K562 (cell line): Measurements from ENCODE around the gene GNAZ. TPM values are rescaled to one million over a fixed set of nuclear protein-coding genes. Genes with fewer than 3 reads are reported as not detected.

Experiments
- ATAC-seq: fragments of 200-7000 bp; cut with Tn5 transposase; 3 replicates; pipeline ENCODE4 v1.9.1; 2020; ENCODE audit warnings: moderate library complexity
- BruUV-seq: library from RNA; stranded (reverse); fragments of 400-500 nt; replicated peaks from 2 replicates; lab custom pipeline; 2021; lab: Mats Ljungman, UMichigan
- CTCF ChIA-PET: fragments of 300-600 bp; formaldehyde crosslinking; extraction: SDS; loops from one replicate; lab custom pipeline; 2021; ENCODE audit warnings: low intra/inter-chr PET ratio; lab: Yijun Ruan, JAX
- POLR2A ChIA-PET: fragments of 300-600, 350-650 bp; sonication (Branson Sonifier 250); formaldehyde crosslinking; extraction: SDS; loops from one replicate; lab custom pipeline; 2021; ENCODE audit warnings: antibody characterized with exemption, inconsistent platforms; lab: Yijun Ruan, JAX
- DNase-seq, 4 experiments: peaks; one replicate each; pipeline versions ENCODE4 v3.0.0 to v3.0.0-alpha.2; 2011 to 2018; ENCODE audit warnings: low spot score in 3 of 4, mixed read lengths in 3 of 4; ENCODE audit errors: extremely low read depth in 1 of 4
- FAIRE-seq: peaks from 2 replicates; lab custom pipeline; 2011; peaks lifted over from hg19 to GRCh38; lab: Jason Lieb, UNC
- H2AFZ ChIP-seq: 2 replicates; pipeline ENCODE4 v1.6.0; 2011; ENCODE audit warnings: low read depth, low read length, control low read depth, inconsistent platforms
- H3K27ac ChIP-seq: fragments of 200-600 bp; 3 replicates; pipeline ENCODE4 v1.8.0; 2011; ENCODE audit warnings: low read depth, mild to moderate bottlenecking, control low read depth, inconsistent platforms, low read length, moderate library complexity, mixed read lengths; ENCODE audit errors: extremely low read depth
- H3K27me3 ChIP-seq, 2 experiments: fragments of 300-600 bp in 1 of 2; 2 replicates in 1 of 2; 3 replicates in 1 of 2; pipeline versions ENCODE4 v1.6.0 to v1.8.0; 2011; ENCODE audit warnings: inconsistent platforms in 2 of 2, low read length in 2 of 2, mild to moderate bottlenecking in 1 of 2, mixed read lengths in 1 of 2, moderate library complexity in 1 of 2; ENCODE audit not compliant: control insufficient read depth in 2 of 2, insufficient read depth in 2 of 2
- H3K36me3 ChIP-seq: fragments of 300-600 bp; 3 replicates; pipeline ENCODE4 v1.8.0; 2011; ENCODE audit warnings: mild to moderate bottlenecking, low read length, inconsistent platforms; ENCODE audit not compliant: control insufficient read depth, insufficient read depth
- H3K4me1 ChIP-seq, 2 experiments: fragments of 200-600 bp in 1 of 2; replicated peaks in 1 of 2; 2 replicates in 1 of 2; 3 replicates in 1 of 2; pipeline versions ENCODE4 v1.5.1 to v1.8.0; 2011; ENCODE audit warnings: inconsistent platforms in 2 of 2, low read length in 2 of 2, mild to moderate bottlenecking in 1 of 2, mixed read lengths in 1 of 2, moderate library complexity in 1 of 2; ENCODE audit not compliant: control insufficient read depth in 2 of 2, insufficient read depth in 2 of 2
- H3K4me2 ChIP-seq: 2 replicates; pipeline ENCODE4 v1.6.1; 2011; ENCODE audit warnings: low read length, control low read depth, inconsistent platforms, mixed read lengths; ENCODE audit not compliant: insufficient read depth
- H3K4me3 ChIP-seq: fragments of 200-600 bp; sonication (generic), shearing (Covaris generic); 2 replicates; pipeline ENCODE4 v1.5.1; 2016; ENCODE audit warnings: control low read depth, inconsistent platforms
- H3K79me2 ChIP-seq: fragments of 200-600 bp; 3 replicates; pipeline ENCODE4 v1.8.0; 2011; ENCODE audit warnings: low read length, inconsistent platforms; ENCODE audit not compliant: control insufficient read depth, insufficient read depth
- H3K9ac ChIP-seq, 2 experiments: 2 replicates each; pipeline versions ENCODE4 v1.6.0 to v1.6.1; 2011; ENCODE audit warnings: low read depth in 2 of 2, low read length in 2 of 2, control low read depth in 1 of 2, inconsistent platforms in 1 of 2, mild to moderate bottlenecking in 1 of 2, mixed read lengths in 1 of 2; ENCODE audit not compliant: insufficient read depth in 1 of 2
- H3K9me1 ChIP-seq: one replicate; pipeline ENCODE4 v1.6.0; 2011; ENCODE audit warnings: inconsistent platforms, mild to moderate bottlenecking, low read length, moderate library complexity; ENCODE audit not compliant: control insufficient read depth, insufficient read depth
- H3K9me3 ChIP-seq: replicated peaks from 2 replicates; pipeline ENCODE4 v1.5.1; 2011; ENCODE audit warnings: low read depth, low read length, inconsistent platforms; ENCODE audit not compliant: control insufficient read depth, insufficient read depth
- H4K20me1 ChIP-seq: replicated peaks from 2 replicates; pipeline ENCODE4 v1.6.1; 2011; ENCODE audit warnings: low read length, inconsistent platforms, mixed read lengths; ENCODE audit not compliant: control insufficient read depth, insufficient read depth
- ETV5 ChIP-seq: sonication (generic); formaldehyde crosslinking; IDR thresholded peaks from 2 replicates; pipeline ENCODE4 v1.4.0; 2020; ENCODE audit warnings: low read depth, mild to moderate bottlenecking, missing genetic modification reagents
- HNRNPH1 ChIP-seq: fragments of 200-400 bp; formaldehyde crosslinking; optimal IDR thresholded peaks from 2 replicates; pipeline ENCODE3; 2017; ENCODE audit warnings: low read depth, mild to moderate bottlenecking, low read length, moderate library complexity
- ZKSCAN8 ChIP-seq: fragments of 200-800 bp; sonication (Bioruptor generic); IDR thresholded peaks from 2 replicates; pipeline ENCODE4 v1.6.1; 2016; ENCODE audit warnings: missing genetic modification characterization, missing compliant biosample characterization
- WGBS: fragments of 100-300 bp; shearing (Covaris generic); methylation state at CpG from one replicate; pipeline ENCODE4 v1.1.6; 2016; ENCODE audit warnings: low coverage, mixed read lengths; ENCODE audit not compliant: insufficient coverage; ENCODE audit errors: missing lambda C conversion rate; 5-methylcytosine and 5-hydroxymethylcytosine counted together
- in situ Hi-C: fragments of 300-500 bp; cut with MboI; formaldehyde crosslinking; loops from 4 replicates; pipeline ENCODE4 v1.15.0; 2018; ENCODE audit warnings: inconsistent platforms, mixed read lengths
- intact Hi-C: fragments of 100-400 bp; cut with micrococcal nuclease; formaldehyde crosslinking; loops from 2 replicates; pipeline ENCODE4 v1.14.2; 2022
- polyA plus RNA-seq, 8 experiments: library from polyadenylated mRNA; depleted of rRNA in 4 of 8; stranded (reverse) in 5 of 8; unstranded in 3 of 8; fragments of >200 nt; fragmentation: Nextera tagmentation in 2 of 8; fragmentation: Illumina TruSeq in 1 of 8; extraction: Ambion mirVana in 2 of 8; extraction: Trizol in 1 of 8; gene quantifications; 2 replicates each; pipeline versions ENCODE4 v1.2.1 to v1.2.3, GENCODE V29; 2011 to 2014; ENCODE audit warnings: inconsistent platforms in 1 of 8, missing spikeins in 1 of 8
- total RNA-seq, 7 experiments: library from RNA; depleted of rRNA in 6 of 7; stranded (reverse); fragments of >200 nt in 6 of 7; fragmentation: Illumina TruSeq in 2 of 7; extraction: Trizol in 2 of 7; gene quantifications; 2 replicates each; pipeline versions ENCODE4 v1.2.1 to v1.2.3, GENCODE V29; 2011 to 2021; ENCODE audit warnings: low replicate concordance in 1 of 7
- TF ChIP-seq, protein P1 (sequence below), 2 experiments: fragments of 450-650 bp in 1 of 2; sonication (generic) in 1 of 2; formaldehyde crosslinking in 1 of 2; IDR thresholded peaks; 2 replicates each; pipeline versions ENCODE4 v1.7.1 to v1.9.0; 2016 to 2022; ENCODE audit warnings: inconsistent platforms in 1 of 2, mild to moderate bottlenecking in 1 of 2, missing genetic modification reagents in 1 of 2
- TF ChIP-seq, protein P2 (sequence below): sonication (generic); formaldehyde crosslinking; IDR thresholded peaks from 2 replicates; pipeline ENCODE4 v1.8.0; 2022; ENCODE audit warnings: mild to moderate bottlenecking, missing genetic modification reagents

The GNAZ gene
- total and polyA plus RNA-seq, 9 of the 15 experiments (the other 6 are each of a cell fraction or from before 2014, with no cell fraction given) = 0.04 to 0.22 (median 0.13) TPM; not detected in 3

DNA sequence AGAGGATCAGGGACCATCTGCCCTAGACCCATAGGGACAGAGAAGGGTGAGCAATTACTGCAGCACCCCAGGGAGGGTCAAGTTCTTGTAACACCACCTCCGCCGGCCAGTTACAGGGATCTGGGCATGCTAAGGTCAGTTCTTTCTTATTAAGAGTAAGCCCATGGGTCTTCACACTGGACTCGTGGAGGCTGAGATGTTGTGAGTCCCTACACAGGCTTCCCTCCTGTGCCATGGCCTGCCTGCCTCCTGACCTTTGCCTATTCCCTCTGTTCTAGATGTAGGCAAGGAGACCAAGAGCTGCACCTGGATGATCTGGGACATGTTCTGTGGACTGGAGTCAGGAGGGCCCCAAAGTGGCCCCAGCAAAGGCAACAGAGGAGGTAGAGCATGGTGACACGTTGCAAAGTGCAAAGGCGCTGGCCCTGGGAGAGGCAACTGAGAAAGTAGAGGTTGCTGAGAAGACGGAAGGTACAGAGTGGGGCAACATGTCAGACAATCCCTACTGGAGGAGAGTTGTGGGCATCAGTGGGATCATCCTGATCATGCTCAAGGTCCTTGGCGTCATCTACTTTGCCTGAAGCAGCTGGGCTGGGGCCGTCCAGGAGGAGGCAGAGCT is 16.3 kb upstream of the GNAZ start:
- no TSS peak for BruUV-seq
- no peak overlapping the region for H3K4me2 ChIP-seq
- POLR2A ChIA-PET = interaction anchor here (1.3 to 5.6 kb wide), 5 partner anchors 8 to 18 kb away, joined by 3 to 37 read pairs (median 4); partner anchors contain the start of gene GNAZ
- H2AFZ ChIP-seq = no peak overlapping the region
- DNase-seq (peak in 1 of 4 experiments; percentile 48), ATAC-seq (peak; percentile 18), FAIRE-seq (no peak)
- no peak overlapping the region for H3K27ac ChIP-seq
- H3K9ac ChIP-seq = no peak overlapping the region
- CTCF ChIA-PET = no interaction called here
- WGBS = 1% methylated on average over 8 of the region's 8 CpGs
- H3K9me1 ChIP-seq = no peaks in the 10 kb centered on the region
- H3K9me3 ChIP-seq = no peaks in the 10 kb centered on the region
- in situ Hi-C loops (no loop called here), intact Hi-C loops (no loop called here)
- no peaks in the 10 kb centered on the region for H3K79me2 ChIP-seq
- H3K4me1 ChIP-seq = no peaks in the 10 kb centered on the region
- H3K4me3 ChIP-seq = no peak overlapping the region
- H4K20me1 ChIP-seq = peaks cover 11% of the 10 kb centered on the region
- peaks cover 2 to 29% of the 10 kb centered on the region in 2 experiments; a peak in 4 of 5 replicates for H3K27me3 ChIP-seq
- no peaks in the 10 kb centered on the region for H3K36me3 ChIP-seq
- TF ChIP-seq, protein P1, sequence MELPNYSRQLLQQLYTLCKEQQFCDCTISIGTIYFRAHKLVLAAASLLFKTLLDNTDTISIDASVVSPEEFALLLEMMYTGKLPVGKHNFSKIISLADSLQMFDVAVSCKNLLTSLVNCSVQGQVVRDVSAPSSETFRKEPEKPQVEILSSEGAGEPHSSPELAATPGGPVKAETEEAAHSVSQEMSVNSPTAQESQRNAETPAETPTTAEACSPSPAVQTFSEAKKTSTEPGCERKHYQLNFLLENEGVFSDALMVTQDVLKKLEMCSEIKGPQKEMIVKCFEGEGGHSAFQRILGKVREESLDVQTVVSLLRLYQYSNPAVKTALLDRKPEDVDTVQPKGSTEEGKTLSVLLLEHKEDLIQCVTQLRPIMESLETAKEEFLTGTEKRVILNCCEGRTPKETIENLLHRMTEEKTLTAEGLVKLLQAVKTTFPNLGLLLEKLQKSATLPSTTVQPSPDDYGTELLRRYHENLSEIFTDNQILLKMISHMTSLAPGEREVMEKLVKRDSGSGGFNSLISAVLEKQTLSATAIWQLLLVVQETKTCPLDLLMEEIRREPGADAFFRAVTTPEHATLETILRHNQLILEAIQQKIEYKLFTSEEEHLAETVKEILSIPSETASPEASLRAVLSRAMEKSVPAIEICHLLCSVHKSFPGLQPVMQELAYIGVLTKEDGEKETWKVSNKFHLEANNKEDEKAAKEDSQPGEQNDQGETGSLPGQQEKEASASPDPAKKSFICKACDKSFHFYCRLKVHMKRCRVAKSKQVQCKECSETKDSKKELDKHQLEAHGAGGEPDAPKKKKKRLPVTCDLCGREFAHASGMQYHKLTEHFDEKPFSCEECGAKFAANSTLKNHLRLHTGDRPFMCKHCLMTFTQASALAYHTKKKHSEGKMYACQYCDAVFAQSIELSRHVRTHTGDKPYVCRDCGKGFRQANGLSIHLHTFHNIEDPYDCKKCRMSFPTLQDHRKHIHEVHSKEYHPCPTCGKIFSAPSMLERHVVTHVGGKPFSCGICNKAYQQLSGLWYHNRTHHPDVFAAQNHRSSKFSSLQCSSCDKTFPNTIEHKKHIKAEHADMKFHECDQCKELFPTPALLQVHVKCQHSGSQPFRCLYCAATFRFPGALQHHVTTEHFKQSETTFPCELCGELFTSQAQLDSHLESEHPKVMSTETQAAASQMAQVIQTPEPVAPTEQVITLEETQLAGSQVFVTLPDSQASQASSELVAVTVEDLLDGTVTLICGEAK (IDR thresholded peaks at IDR 0.05) = no peak
- TF ChIP-seq, protein P1 (CRISPR knock-in tag; IDR thresholded peaks at IDR 0.05) = no peak
- TF ChIP-seq ETV5 (CRISPR knock-in tag) (no peak), ZKSCAN8 (CRISPR knock-in tag) (no peak), HNRNPH1 (no peak)
- TF ChIP-seq, protein P2, sequence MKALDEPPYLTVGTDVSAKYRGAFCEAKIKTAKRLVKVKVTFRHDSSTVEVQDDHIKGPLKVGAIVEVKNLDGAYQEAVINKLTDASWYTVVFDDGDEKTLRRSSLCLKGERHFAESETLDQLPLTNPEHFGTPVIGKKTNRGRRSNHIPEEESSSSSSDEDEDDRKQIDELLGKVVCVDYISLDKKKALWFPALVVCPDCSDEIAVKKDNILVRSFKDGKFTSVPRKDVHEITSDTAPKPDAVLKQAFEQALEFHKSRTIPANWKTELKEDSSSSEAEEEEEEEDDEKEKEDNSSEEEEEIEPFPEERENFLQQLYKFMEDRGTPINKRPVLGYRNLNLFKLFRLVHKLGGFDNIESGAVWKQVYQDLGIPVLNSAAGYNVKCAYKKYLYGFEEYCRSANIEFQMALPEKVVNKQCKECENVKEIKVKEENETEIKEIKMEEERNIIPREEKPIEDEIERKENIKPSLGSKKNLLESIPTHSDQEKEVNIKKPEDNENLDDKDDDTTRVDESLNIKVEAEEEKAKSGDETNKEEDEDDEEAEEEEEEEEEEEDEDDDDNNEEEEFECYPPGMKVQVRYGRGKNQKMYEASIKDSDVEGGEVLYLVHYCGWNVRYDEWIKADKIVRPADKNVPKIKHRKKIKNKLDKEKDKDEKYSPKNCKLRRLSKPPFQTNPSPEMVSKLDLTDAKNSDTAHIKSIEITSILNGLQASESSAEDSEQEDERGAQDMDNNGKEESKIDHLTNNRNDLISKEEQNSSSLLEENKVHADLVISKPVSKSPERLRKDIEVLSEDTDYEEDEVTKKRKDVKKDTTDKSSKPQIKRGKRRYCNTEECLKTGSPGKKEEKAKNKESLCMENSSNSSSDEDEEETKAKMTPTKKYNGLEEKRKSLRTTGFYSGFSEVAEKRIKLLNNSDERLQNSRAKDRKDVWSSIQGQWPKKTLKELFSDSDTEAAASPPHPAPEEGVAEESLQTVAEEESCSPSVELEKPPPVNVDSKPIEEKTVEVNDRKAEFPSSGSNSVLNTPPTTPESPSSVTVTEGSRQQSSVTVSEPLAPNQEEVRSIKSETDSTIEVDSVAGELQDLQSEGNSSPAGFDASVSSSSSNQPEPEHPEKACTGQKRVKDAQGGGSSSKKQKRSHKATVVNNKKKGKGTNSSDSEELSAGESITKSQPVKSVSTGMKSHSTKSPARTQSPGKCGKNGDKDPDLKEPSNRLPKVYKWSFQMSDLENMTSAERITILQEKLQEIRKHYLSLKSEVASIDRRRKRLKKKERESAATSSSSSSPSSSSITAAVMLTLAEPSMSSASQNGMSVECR (CRISPR knock-in tag) = peak; percentile 62; the same call in 1 of the 2 replicates
